Activated CD4-positive, alpha-beta memory T cell treated with anti-CD3 and anti-CD28 coated beads for 36 hours (primary cell): ENCODE results near the gene EML1. TPM values are rescaled to one million over a fixed set of nuclear protein-coding genes. Genes with fewer than 3 reads are reported as not detected.

ENCODE experiments used
- CTCF ChIA-PET: fragments of 350-600 bp; sonication (Branson Sonifier 250); formaldehyde crosslinking; loops from one replicate; lab custom pipeline; 2021; ENCODE audit warnings: antibody characterized with exemption, inconsistent platforms; lab: Charles Lee
- POLR2A ChIA-PET: fragments of 350-600 bp; sonication (Branson Sonifier 250); formaldehyde crosslinking; loops from one replicate; lab custom pipeline; 2021; ENCODE audit warnings: antibody characterized with exemption; lab: Charles Lee
- DNase-seq: peaks from one replicate; pipeline ENCODE4 v3.0.0-alpha.2; 2020
- H3K27ac Mint-ChIP-seq: one replicate; pipeline ENCODE4 v1.8.0; 2021; ENCODE audit warnings: mixed read lengths
- H3K27me3 Mint-ChIP-seq: one replicate; pipeline ENCODE4 v1.8.0; 2021; ENCODE audit warnings: mixed read lengths
- H3K36me3 Mint-ChIP-seq: one replicate; pipeline ENCODE4 v1.8.0; 2021; ENCODE audit warnings: mixed read lengths
- H3K4me1 Mint-ChIP-seq: one replicate; pipeline ENCODE4 v1.8.0; 2021; ENCODE audit warnings: low read depth, mixed read lengths
- H3K4me3 Mint-ChIP-seq: one replicate; pipeline ENCODE4 v1.8.0; 2021; ENCODE audit warnings: mild to moderate bottlenecking, mixed read lengths
- H3K9me3 Mint-ChIP-seq: one replicate; pipeline ENCODE4 v1.8.0; 2021; ENCODE audit warnings: mixed read lengths
- intact Hi-C: fragments of 100-400 bp; cut with micrococcal nuclease; formaldehyde crosslinking; loops from one replicate; pipeline ENCODE4 v1.15.1; 2023
- total RNA-seq, 2 experiments: library from RNA; stranded (reverse); gene quantifications; one replicate each; pipeline ENCODE4 v1.2.3, GENCODE V29; 2021

Gene EML1
- total RNA-seq, 2 experiments from 2014 or later = 1.5 to 1.9 TPM

GRCh38 chr14:99961826-99962518 lies 168.8 kb downstream of the EML1 start:
- no peak for DNase-seq
- ChIA-PET CTCF (interaction anchor here (1.1 kb wide), 1 partner anchor 231 kb away, joined by 5 read pairs; no protein-coding TSS in a partner anchor), POLR2A (no interaction called here)
- intact Hi-C loops = no loop called here
- H3K27ac Mint-ChIP-seq = no peak overlapping the region
- no peaks in the 10 kb centered on the region for H3K4me1 Mint-ChIP-seq
- no peak overlapping the region for H3K4me3 Mint-ChIP-seq
- H3K9me3 Mint-ChIP-seq = no peaks in the 10 kb centered on the region
- H3K27me3 Mint-ChIP-seq = peaks cover 41% of the 10 kb centered on the region
- no peaks in the 10 kb centered on the region for H3K36me3 Mint-ChIP-seq

- peaks cover 10% of the 10 kb centered on the region for H3K4me1 Mint-ChIP-seq
These were observed 171.8 kb downstream of the EML1 start for GRCh38 chr14:99964979-99965378.

GRCh38 chr14:99966037-99966835 lies 173.0 kb downstream of the EML1 start:
- Mint-ChIP-seq H3K27me3 (peaks cover 52% of the 10 kb centered on the region), H3K36me3 (no peaks in the 10 kb centered on the region), H3K4me3 (no peak overlapping the region), H3K4me1 (peaks cover 10% of the 10 kb centered on the region), H3K27ac (no peak overlapping the region), H3K9me3 (peaks cover 2% of the 10 kb centered on the region)
- CTCF ChIA-PET = interaction anchor here (1.1 kb wide), 1 partner anchor 19 kb away, joined by 5 read pairs; no protein-coding TSS in a partner anchor
- POLR2A ChIA-PET = no interaction called here
- DNase-seq = no peak
- intact Hi-C loops = no loop called here

More at GRCh38 chr14:99964979-99965378, 171.8 kb downstream of the EML1 start:
- CTCF ChIA-PET = interaction anchor here (1.1 kb wide), 1 partner anchor 18 kb away, joined by 5 read pairs; no protein-coding TSS in a partner anchor
- DNase-seq = no peak
- H3K27ac Mint-ChIP-seq = no peak overlapping the region
- H3K4me3 Mint-ChIP-seq = no peak overlapping the region
- no peaks in the 10 kb centered on the region for H3K9me3 Mint-ChIP-seq
- H3K27me3 Mint-ChIP-seq = peaks cover 60% of the 10 kb centered on the region
- intact Hi-C loops = no loop called here
- POLR2A ChIA-PET = no interaction called here
- H3K36me3 Mint-ChIP-seq = no peaks in the 10 kb centered on the region

GRCh38 chr14:99966912-99967311 lies 173.7 kb downstream of the EML1 start:
- H3K9me3 Mint-ChIP-seq = peaks cover 2% of the 10 kb centered on the region
- H3K27me3 Mint-ChIP-seq = peaks cover 51% of the 10 kb centered on the region
- peaks cover 10% of the 10 kb centered on the region for H3K4me1 Mint-ChIP-seq
- H3K4me3 Mint-ChIP-seq = no peak overlapping the region
- no peak overlapping the region for H3K27ac Mint-ChIP-seq
- POLR2A ChIA-PET = no interaction called here
- DNase-seq = no peak
- intact Hi-C loops = no loop called here
- CTCF ChIA-PET = no interaction called here
- H3K36me3 Mint-ChIP-seq = no peaks in the 10 kb centered on the region

- intact Hi-C loops = no loop called here
- H3K4me1 Mint-ChIP-seq = peaks cover 20% of the 10 kb centered on the region
- no peak for DNase-seq
- H3K9me3 Mint-ChIP-seq = peaks cover 2% of the 10 kb centered on the region
- no peak overlapping the region for H3K27ac Mint-ChIP-seq
- no peaks in the 10 kb centered on the region for H3K36me3 Mint-ChIP-seq
- CTCF ChIA-PET = no interaction called here
- POLR2A ChIA-PET = no interaction called here
- H3K27me3 Mint-ChIP-seq = peaks cover 40% of the 10 kb centered on the region
- H3K4me3 Mint-ChIP-seq = no peak overlapping the region
These were observed 175.1 kb downstream of the EML1 start for GRCh38 chr14:99968191-99968920.

- Mint-ChIP-seq H3K36me3 (no peaks in the 10 kb centered on the region), H3K4me1 (peaks cover 20% of the 10 kb centered on the region), H3K9me3 (peaks cover 2% of the 10 kb centered on the region), H3K27me3 (peaks cover 38% of the 10 kb centered on the region), H3K4me3 (no peak overlapping the region), H3K27ac (no peak overlapping the region)
- intact Hi-C loops = no loop called here
- ChIA-PET POLR2A (no interaction called here), CTCF (no interaction called here)
- DNase-seq = no peak
These were observed 175.7 kb downstream of the EML1 start for GRCh38 chr14:99968941-99969340.

GRCh38 chr14:99969673-99970322 lies 176.6 kb downstream of the EML1 start:
- POLR2A ChIA-PET = no interaction called here
- H3K36me3 Mint-ChIP-seq = no peaks in the 10 kb centered on the region
- DNase-seq = no peak
- H3K4me1 Mint-ChIP-seq = peaks cover 20% of the 10 kb centered on the region
- no peak overlapping the region for H3K4me3 Mint-ChIP-seq
- peaks cover 32% of the 10 kb centered on the region for H3K27me3 Mint-ChIP-seq
- intact Hi-C loops = loop anchor here (10.0 kb wide), 1 partner anchor 405 kb away; the partner anchor contains the start of gene WDR25
- CTCF ChIA-PET = interaction anchor here (1.2 to 2.5 kb wide), 3 partner anchors 130 to 223 kb away, joined by 3 to 11 read pairs (median 7); no protein-coding TSS in a partner anchor
- H3K9me3 Mint-ChIP-seq = peaks cover 2% of the 10 kb centered on the region
- no peak overlapping the region for H3K27ac Mint-ChIP-seq

- CTCF ChIA-PET = interaction anchor here (0.7 to 2.5 kb wide), 8 partner anchors 11 to 222 kb away, joined by 3 to 11 read pairs (median 4); no protein-coding TSS in a partner anchor
- peak overlapping the region; percentile 51 for H3K4me3 Mint-ChIP-seq
- POLR2A ChIA-PET = interaction anchor here (0.6 to 1.4 kb wide), 13 partner anchors 11 to 490 kb away, joined by 3 to 8 read pairs (median 4); partner anchors contain the start of genes CCNK, EVL and SETD3
- no peak overlapping the region for H3K27ac Mint-ChIP-seq
- peaks cover 24% of the 10 kb centered on the region for H3K27me3 Mint-ChIP-seq
- H3K9me3 Mint-ChIP-seq = peaks cover 2% of the 10 kb centered on the region
- DNase-seq = peak; percentile 89
- intact Hi-C loops = loop anchor here (10.0 kb wide), 1 partner anchor 403 kb away; the partner anchor contains the start of gene WDR25
- no peaks in the 10 kb centered on the region for H3K36me3 Mint-ChIP-seq
- peaks cover 20% of the 10 kb centered on the region for H3K4me1 Mint-ChIP-seq
These were observed 178.1 kb downstream of the EML1 start for GRCh38 chr14:99971087-99971940.

- Mint-ChIP-seq H3K27me3 (peaks cover 23% of the 10 kb centered on the region), H3K27ac (peak overlapping the region; percentile 65), H3K36me3 (no peaks in the 10 kb centered on the region), H3K4me3 (peak overlapping the region; percentile 85), H3K4me1 (peaks cover 20% of the 10 kb centered on the region), H3K9me3 (peaks cover 2% of the 10 kb centered on the region)
- intact Hi-C loops = loop anchor here (2.0 to 10.0 kb wide), 3 partner anchors 91 to 403 kb away; partner anchors contain the start of gene WDR25
- ChIA-PET POLR2A (interaction anchor here (1.1 to 1.4 kb wide), 4 partner anchors 93 to 250 kb away, joined by 3 to 8 read pairs (median 6); partner anchors contain the start of gene EVL), CTCF (interaction anchor here (0.6 to 2.1 kb wide), 6 partner anchors 10 to 570 kb away, joined by 3 to 10 read pairs (median 4); no protein-coding TSS in a partner anchor)
- peak; percentile 29 for DNase-seq
These were observed 178.9 kb downstream of the EML1 start for GRCh38 chr14:99971941-99972747.
